Measurements from ENCODE around the gene ST3GAL2. TPM values are rescaled to one million over a fixed set of nuclear protein-coding genes. Genes with fewer than 3 reads are reported as not detected.

The ST3GAL2 gene
- total and polyA plus RNA-seq, 2 donors (not counting 1 experiment from before 2014, with no cell fraction given), result 18.2 to 71.3 TPM

GRCh38 chr16:70475054-70475871 is 36.4 kb upstream of the ST3GAL2 start:
- Histone ChIP-seq H3K36me3 (replicated peaks in 1 of 2; ENCODE audit: control extremely low read depth in 1 of 2, control insufficient read depth in 1 of 2, extremely low read depth in 1 of 2, insufficient read depth in 2 of 2, low read length in 1 of 2) (peaks cover 0 to 19% of the 10 kb centered on the region in 2 experiments), H3K9ac (ENCODE audit: low read length) (no peak overlapping the region), H3K4me3 (ENCODE audit: control extremely low read depth in 1 of 5, extremely low read depth in 1 of 5, insufficient read depth in 1 of 5, low read depth in 2 of 5, low read length in 4 of 5) (no peak overlapping the region), H3K4me2 (replicated peaks; ENCODE audit: low read depth, low read length, poor library complexity, severe bottlenecking) (no peak overlapping the region), H2AFZ (ENCODE audit: insufficient read depth, low read depth, low read length, poor library complexity, severe bottlenecking) (no peak overlapping the region), H3K9me3 (ENCODE audit: control extremely low read depth in 1 of 3, control insufficient read depth in 2 of 3, insufficient read depth in 1 of 3, low read length in 2 of 3) (no peaks in the 10 kb centered on the region), H3K27ac (ENCODE audit: low read length in 2 of 2) (no peak overlapping the region), H3K4me1 (ENCODE audit: control insufficient read depth in 2 of 2, insufficient read depth in 2 of 2, low read length in 2 of 2) (no peaks in the 10 kb centered on the region), H3K27me3 (replicated peaks in 1 of 4; ENCODE audit: control extremely low read depth in 1 of 4, control insufficient read depth in 3 of 4, insufficient read depth in 4 of 4, low read length in 3 of 4) (no peaks in the 10 kb centered on the region), H3K79me2 (ENCODE audit: control insufficient read depth, insufficient read depth, low read length) (no peaks in the 10 kb centered on the region), H4K20me1 (ENCODE audit: control insufficient read depth, insufficient read depth, low read length, poor library complexity, severe bottlenecking) (no peaks in the 10 kb centered on the region)
- intact Hi-C loops (cut with micrococcal nuclease), result no loop called here
- H3K27me3 Mint-ChIP-seq, result no peaks in the 10 kb centered on the region
- no peaks in the 10 kb centered on the region for H3K9me3 Mint-ChIP-seq (ENCODE audit: insufficient read depth)
- TF ChIP-seq CTCF (IDR thresholded peaks at IDR 0.05) (no peak), EZH2 (IDR thresholded peaks at IDR 0.05; ENCODE audit: borderline replicate concordance, insufficient read depth, low read depth, low read length, poor library complexity, severe bottlenecking) (no peak)
- H3K4me3 Mint-ChIP-seq, result no peak overlapping the region
- no peak for ATAC-seq (ENCODE audit: low read depth)
- POLR2A ChIA-PET, result interaction anchor here (0.6 kb wide), 1 partner anchor 416 kb away, joined by 3 read pairs; no protein-coding TSS in a partner anchor
- 89% methylated on average over 24 of the region's 24 CpGs for WGBS (ENCODE audit: insufficient coverage)
- H3K27ac Mint-ChIP-seq, result no peak overlapping the region
- CTCF ChIA-PET, result interaction anchor here (1.2 kb wide), 1 partner anchor 9 kb away, joined by 4 read pairs; no protein-coding TSS in a partner anchor
- H3K4me1 Mint-ChIP-seq, result no peaks in the 10 kb centered on the region
- no peak for DNase-seq

All from B cell (primary cell).